Epithelial cell of prostate (primary cell): ENCODE results near the gene SOST.

ENCODE experiments used
- DNase-seq: peaks from one replicate; pipeline ENCODE4 v3.0.0-alpha.2; 2011; ENCODE audit warnings: low read depth, low spot score
- H3K27ac ChIP-seq: fragments of 450-650 bp; 2 replicates; pipeline ENCODE4 v1.5.1; 2017; ENCODE audit warnings: mild to moderate bottlenecking

SOST gene

GRCh38 chr17:43778337-43779144 lies 19.9 kb upstream of the SOST start, which contains the start of gene DUSP3:
Gene DUSP3, minus strand, starts transcription at chr17:43778977. Its CDS starts 53 bp downstream, at chr17:43778924.
- peak; percentile 53 for DNase-seq

DNA sequence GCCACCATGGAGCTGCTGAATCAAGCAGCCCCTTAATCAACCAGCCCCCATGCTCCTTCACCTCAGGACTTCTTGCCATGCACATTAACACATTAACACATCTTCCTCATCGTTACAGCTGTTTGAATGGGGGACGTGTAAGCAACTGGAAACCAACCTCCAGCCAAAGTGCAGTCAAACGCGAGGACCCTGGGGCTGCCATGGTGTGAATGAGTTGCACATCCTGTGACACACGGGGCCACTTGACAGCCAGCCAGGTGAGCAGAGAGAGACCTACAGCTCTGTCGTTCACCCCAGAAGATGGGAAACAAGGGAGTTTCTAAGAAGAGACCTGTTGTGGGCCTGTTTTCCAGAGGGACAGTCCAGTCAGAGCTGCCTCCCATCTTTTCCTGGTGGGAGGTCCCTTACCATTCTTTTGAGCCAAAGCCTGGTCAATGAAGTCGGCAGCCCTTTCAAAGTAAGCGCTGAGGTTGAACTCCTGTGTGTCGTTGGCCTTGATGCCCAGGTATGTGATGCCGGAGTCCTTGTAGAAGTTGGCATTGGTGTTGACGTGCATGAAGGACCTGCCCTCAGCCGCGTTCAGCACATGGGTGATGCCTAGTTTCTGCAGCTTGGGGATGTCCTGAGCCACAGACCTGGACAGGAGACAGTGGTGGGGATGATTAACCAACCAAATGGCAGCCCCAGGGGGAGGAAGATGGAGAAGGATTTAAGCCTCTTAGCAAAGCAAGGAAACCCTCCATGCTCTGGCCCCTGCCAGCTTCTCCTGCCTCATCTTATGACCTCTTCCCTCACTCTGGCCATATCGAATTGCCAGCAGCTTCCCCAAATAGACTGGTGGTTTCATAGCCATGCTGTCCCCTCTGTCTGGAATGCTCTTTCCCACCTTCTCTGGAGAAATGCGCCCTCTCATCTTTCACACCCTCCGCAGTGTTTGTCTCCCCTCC lies 16.0 kb upstream of the SOST start:
- H3K27ac ChIP-seq: no peak overlapping the region

More at GRCh38 chr17:43778337-43779144, 19.9 kb upstream of the SOST start, which contains the start of gene DUSP3:
- H3K27ac ChIP-seq: peak within 1 kb of the TSS; percentile 86

GRCh38 chr17:43772877-43773648 lies 14.5 kb upstream of the SOST start:
- H3K27ac ChIP-seq: no peak overlapping the region

More for the DNA sequence above, 16.0 kb upstream of the SOST start:
- no peak for DNase-seq

DNA sequence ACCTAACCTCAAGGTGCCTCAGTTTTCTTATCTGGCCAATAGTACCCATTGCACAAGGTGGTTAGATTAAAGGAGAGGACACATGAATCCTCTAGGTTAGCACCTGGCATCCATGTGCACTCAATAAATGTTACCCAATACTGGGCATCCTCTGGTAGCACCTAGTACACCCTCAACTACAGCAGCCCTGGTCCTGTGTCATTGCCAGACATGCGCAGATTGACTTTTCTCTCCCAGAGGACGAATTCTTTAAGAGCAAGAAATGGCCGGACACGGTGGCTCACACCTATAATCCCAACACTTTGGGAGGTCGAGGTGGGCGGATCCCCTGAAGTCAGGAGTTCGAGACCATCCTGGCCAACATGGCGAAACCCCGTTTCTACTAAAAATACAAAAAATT lies 12.9 kb upstream of the SOST start:
- no peak for DNase-seq
- H3K27ac ChIP-seq: no peak overlapping the region

More at GRCh38 chr17:43772877-43773648, 14.5 kb upstream of the SOST start:
- DNase-seq: no peak

- no peak for DNase-seq
- no peak overlapping the region for H3K27ac ChIP-seq
Observed at GRCh38 chr17:43770957-43771356, 12.4 kb upstream of the SOST start.

GRCh38 chr17:43769859-43770258 lies 11.3 kb upstream of the SOST start:
- DNase-seq: no peak
- H3K27ac ChIP-seq: no peak overlapping the region

DNA sequence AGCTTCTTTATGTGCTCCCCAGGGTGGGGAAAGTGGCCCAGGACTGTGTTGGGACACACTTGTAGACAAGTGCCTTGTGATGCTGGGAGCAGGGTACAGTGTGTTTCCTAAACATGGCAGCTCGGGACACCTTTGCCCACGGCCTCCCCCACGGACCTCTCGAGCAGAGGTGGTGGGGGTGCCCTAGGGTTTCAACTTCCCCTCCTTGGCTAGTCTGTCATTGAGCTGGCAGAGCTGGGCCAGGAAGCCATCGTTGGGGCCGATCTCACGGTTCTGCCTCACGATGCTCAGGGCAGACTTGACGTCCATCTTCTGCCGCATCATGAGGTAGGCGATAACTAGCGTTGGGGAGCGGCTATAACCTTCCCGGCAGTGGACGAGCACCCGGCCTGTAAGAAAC lies 10.8 kb upstream of the SOST start:
- DNase-seq: no peak
- no peak overlapping the region for H3K27ac ChIP-seq

DNA sequence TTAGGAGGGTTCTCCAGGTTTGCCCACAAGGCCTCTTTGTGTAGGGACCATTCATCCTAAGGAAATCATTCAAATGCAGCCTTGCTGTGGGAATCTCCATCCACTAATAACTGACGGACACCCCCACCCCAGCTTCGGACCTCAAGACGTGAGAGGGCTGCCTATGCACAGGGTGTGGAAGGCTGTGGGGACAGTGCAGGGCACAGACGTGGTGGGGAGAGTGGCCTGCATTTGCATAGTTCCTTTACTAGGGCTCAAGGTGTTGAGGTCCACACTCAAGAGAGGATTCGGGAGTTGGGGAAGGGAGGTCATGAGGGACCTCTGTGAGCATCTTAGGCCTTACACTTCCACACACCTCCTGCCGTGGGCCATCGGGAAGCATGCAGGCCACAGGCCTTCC lies 10.4 kb upstream of the SOST start:
- DNase-seq: no peak
- no peak overlapping the region for H3K27ac ChIP-seq

GRCh38 chr17:43768382-43768781 lies 9.8 kb upstream of the SOST start:
- no peak overlapping the region for H3K27ac ChIP-seq
- DNase-seq: no peak

- H3K27ac ChIP-seq: no peak overlapping the region
- no peak for DNase-seq
Observed at GRCh38 chr17:43767713-43768059, 9.1 kb upstream of the SOST start.

- no peak overlapping the region for H3K27ac ChIP-seq
- DNase-seq: no peak
Observed at GRCh38 chr17:43767053-43767712, 8.6 kb upstream of the SOST start.

DNA sequence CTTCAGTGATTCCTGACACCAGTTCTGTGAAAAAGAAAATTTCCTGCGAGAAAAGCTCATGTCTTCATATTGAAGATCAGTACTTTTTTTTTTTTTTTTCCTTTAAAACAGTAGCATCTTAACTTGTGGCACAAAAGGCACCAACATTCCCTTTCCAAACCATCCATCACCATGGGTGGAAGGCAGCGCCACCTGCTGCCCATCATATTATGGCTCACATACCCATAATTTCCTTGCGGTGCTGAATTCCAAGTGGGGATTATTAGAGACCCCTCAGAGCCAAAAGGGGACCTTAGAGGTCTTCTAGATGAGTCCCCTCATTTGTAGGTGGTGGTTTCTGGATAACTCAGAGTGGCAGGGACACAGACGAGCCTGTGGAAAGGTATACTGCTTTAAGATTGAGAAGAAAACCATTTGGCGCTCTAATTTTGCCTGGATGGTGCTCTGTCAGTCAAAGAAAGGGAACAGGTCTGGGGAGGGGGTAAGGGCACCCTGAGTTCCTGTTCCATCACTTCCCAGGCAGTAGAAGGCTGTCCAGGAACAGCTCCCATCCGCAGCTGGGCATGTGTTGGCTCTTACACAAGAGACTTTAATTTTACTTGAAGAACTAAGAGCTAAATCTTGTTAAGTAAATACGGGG lies 7.9 kb upstream of the SOST start:
- no peak for DNase-seq
- no peak overlapping the region for H3K27ac ChIP-seq

- no peak overlapping the region for H3K27ac ChIP-seq
- peak; percentile 63 for DNase-seq
Observed at GRCh38 chr17:43760254-43760852, 1.8 kb upstream of the SOST start.

- H3K27ac ChIP-seq: peak overlapping the region; percentile 12
- DNase-seq: peak; percentile 54
Observed at GRCh38 chr17:43759836-43760235, 1.2 kb upstream of the SOST start.

DNA sequence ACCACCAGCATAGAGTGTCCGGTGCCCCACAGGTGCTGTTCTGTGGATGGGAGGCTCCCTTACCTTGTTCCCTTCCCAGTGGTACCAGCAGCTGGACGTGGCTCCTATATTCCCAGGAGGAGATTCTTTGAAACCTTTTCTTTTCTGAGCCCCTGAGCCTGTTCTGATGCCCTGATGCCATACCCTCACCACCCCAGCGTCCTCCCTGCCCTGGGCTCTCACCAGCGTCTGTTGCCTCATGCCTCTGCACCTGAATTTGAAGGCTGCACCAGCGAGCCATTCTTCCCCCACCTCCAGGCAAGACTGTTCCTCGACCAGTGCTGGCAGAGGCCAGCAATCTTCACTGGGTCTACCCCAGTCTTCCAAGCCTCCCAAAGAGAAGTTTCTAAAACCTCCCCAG lies 505 bp downstream of the SOST start:
- DNase-seq: no peak
- no peak overlapping the region for H3K27ac ChIP-seq

DNA sequence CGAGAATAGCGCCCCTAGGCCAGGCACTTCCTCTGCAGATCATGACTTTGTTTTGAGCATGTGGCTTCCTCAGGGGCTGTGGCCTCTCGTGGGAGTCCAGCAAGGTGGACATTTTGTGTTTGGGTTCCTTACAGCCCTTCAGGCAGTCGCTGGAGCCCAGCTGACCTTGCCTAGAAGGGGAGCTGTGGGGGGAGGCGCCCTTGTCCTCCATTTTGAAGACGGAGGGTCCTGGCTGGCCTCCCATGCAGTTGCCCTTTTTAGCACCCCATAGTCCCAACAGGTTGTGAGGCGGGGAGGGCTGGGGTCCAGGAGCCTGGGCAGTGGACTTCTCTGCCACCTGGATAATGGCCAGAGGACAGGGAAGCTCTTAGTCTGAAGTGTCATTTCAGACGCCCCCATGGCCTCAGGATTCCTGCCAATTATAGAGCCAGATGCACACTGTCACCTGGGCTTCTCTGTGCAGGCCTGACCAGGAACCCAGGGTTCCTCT lies 1.4 kb downstream of the SOST start:
- no peak overlapping the region for H3K27ac ChIP-seq
- DNase-seq: no peak

DNA sequence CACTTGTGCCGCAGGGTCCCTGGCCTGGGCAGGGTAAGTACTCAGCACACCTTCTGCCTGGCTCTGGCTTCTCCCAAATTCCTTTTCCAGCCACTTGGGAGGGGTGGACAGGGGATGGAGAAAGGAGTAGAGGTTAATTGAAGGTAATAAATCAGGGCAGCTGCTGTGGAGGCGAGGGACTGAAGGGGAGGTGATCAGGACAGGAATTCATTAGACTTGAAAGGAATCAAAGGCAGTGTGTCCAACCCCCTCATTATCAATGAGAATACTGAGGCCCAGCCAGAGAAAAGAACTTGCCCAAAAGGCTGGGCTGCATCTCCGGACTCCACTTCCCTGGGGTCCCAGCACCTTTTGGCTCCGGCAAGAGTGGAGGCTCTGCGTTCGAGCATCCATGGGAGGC lies 2.4 kb downstream of the SOST start:
- no peak overlapping the region for H3K27ac ChIP-seq
- DNase-seq: no peak

- no peak for DNase-seq
- no peak overlapping the region for H3K27ac ChIP-seq
Observed at GRCh38 chr17:43755389-43755875, 3.2 kb downstream of the SOST start.

- DNase-seq: no peak
Observed at GRCh38 chr17:43754947-43755346, 3.6 kb downstream of the SOST start.

More at GRCh38 chr17:43754947-43755346, 3.6 kb downstream of the SOST start:
- no peak overlapping the region for H3K27ac ChIP-seq
